Coronary artery (tissue), 2 donors: ENCODE results near the gene BCR.

Source experiments
- DNase-seq: peaks from one replicate; pipeline ENCODE4 v3.0.0-alpha.2; 2017; ENCODE audit warnings: low spot score
- H3K27ac ChIP-seq, 2 donors: fragments of 200-600 bp; sonication (generic); one replicate each; pipeline ENCODE4 v1.5.1; 2016 to 2019
- H3K4me3 ChIP-seq: fragments of 200-600 bp; sonication (generic); 2 replicates; pipeline ENCODE4 v1.5.1; 2016; ENCODE audit warnings: mild to moderate bottlenecking, moderate library complexity
- TF ChIP-seq, protein P1 (sequence below): fragments of 200-600 bp; sonication (generic); IDR thresholded peaks from one replicate; pipeline ENCODE4 v1.5.1; 2019; ENCODE audit warnings: antibody characterized with exemption

The BCR gene

DNA sequence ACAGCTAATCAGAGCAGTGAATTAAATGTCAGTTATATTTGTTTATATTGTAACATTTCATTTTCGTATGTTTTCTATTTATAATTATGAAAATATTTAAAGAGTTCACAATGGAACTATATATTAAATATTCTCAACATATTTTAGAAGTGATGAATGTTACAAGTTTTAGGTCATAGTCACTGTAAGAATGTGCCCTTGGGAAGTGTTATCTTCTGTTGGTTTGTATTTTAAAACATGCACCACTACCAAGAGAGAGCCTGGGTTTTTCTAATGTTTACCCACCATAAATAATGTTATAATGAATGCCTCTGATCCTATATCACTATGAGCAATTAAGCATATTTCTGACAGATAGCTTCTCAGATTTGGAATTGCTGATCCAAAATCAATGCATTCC lies 171.0 kb downstream of the BCR start:
- TF ChIP-seq, protein P1, sequence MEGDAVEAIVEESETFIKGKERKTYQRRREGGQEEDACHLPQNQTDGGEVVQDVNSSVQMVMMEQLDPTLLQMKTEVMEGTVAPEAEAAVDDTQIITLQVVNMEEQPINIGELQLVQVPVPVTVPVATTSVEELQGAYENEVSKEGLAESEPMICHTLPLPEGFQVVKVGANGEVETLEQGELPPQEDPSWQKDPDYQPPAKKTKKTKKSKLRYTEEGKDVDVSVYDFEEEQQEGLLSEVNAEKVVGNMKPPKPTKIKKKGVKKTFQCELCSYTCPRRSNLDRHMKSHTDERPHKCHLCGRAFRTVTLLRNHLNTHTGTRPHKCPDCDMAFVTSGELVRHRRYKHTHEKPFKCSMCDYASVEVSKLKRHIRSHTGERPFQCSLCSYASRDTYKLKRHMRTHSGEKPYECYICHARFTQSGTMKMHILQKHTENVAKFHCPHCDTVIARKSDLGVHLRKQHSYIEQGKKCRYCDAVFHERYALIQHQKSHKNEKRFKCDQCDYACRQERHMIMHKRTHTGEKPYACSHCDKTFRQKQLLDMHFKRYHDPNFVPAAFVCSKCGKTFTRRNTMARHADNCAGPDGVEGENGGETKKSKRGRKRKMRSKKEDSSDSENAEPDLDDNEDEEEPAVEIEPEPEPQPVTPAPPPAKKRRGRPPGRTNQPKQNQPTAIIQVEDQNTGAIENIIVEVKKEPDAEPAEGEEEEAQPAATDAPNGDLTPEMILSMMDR: no peak
- Histone ChIP-seq H3K4me3 (no peak overlapping the region), H3K27ac (no peak overlapping the region)
- no peak for DNase-seq

DNA sequence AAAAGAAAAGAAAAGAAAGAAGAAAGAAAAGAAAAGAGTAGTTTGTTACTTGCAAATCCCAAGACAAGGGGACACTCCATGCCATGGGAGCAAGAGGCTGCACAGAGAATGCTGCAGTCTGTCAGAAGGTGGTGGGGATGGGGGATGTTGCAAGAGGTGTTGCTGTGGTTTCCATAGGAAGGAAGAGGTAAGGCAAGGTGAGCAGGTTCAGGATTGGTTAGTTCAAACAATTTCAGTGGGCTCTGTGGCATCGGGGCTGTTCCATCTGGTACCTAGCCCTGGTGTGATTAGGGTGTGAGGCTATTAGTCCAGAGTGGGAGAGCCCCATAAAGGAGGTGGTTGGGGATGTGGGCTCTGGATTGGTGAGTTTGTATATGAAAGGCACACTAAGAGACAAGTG lies 172.7 kb downstream of the BCR start:
- H3K4me3 ChIP-seq: no peak overlapping the region
- TF ChIP-seq, protein P1: no peak
- DNase-seq: no peak

DNA sequence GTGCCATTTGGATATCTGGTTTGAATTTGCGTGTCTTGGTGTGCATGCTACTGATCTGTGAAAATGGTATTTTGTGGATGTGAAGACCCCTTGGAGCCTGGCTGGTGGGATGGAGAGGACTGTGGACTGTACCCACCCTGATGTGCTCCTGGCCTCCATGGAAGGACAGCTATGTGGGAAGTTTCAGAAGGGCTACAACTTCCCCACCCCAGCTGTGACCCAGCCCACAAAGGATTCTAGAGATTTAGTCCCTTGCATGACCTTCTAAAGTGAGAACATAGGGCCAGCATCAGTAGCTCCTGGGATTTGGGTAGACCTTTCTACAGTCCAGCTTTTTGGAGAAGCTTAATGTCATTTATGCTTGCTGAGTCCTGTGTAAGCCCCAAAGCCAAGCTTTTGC lies 173.4 kb downstream of the BCR start:
- TF ChIP-seq, protein P1: no peak
- no peak for DNase-seq

More for the DNA sequence above, 172.7 kb downstream of the BCR start:
- no peak overlapping the region for H3K27ac ChIP-seq

DNA sequence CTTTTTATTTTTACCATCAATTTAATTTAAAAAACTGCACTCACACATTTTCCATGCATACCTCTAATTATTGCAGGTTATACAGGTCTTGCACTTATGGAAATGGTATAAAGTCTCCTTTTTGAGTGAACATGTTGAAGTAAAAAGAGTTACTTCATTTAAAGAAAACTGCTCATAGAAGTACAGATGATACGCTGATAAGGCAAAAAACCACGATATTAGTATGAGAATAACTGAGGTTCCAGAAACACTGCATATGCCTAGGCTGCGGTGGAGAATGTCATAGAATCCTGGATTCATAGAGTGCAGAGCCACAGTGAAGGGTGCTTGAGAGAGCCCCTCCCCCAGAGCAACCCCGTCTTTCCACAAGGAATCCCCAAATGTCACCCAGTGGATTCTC lies 175.8 kb downstream of the BCR start:
- DNase-seq: no peak
- Histone ChIP-seq H3K27ac (no peak overlapping the region), H3K4me3 (no peak overlapping the region)
- TF ChIP-seq, protein P1: no peak

More for the DNA sequence above, 173.4 kb downstream of the BCR start:
- Histone ChIP-seq H3K4me3 (no peak overlapping the region), H3K27ac (no peak overlapping the region)

DNA sequence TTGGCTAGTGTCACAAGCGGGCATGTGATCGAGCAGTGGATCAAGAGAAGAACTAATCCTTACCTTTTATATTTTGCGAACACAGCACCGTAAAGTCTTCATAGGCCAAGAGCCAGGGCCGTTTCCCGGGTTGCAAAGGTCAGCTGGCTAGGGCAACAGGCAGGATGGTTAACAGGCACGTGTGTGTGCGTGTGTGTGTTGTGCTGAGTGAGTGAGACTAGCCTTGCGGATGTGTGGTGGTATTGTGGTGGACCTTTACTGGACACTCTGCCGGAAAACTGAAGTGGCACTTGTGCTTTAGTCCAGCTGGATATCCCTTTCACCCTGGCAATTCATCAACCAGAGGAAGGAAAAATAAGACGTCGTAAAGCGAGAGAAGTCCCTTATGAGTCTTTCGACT lies 176.7 kb downstream of the BCR start:
- TF ChIP-seq, protein P1: no peak
- no peak overlapping the region for H3K4me3 ChIP-seq
- peak; percentile 35 for DNase-seq
- no peak overlapping the region for H3K27ac ChIP-seq

DNA sequence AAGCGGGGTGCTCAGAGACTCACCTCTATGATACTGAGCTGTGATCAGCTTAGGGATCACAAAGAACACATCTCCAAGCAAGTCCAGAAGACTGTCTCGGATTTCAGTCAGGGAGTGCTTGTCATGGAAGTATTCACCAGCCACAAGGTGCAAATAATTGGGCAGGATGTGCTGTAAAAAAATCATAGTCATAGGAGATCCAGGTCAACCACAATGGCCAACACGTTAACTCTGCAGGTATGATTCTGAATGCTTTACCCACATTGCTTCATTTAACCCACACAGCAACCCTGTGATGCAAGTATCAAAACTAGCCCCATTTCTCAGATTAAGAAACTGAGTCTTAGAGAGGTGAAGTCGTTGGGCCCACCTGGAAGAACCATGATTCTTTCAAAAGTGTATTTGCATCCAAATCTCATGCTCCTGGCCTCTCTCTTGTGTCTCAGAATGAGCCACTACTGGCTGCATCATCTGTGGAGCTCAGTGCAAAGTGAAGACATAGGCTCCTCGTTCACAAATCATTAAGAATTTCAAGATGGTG lies 179.3 kb downstream of the BCR start:
- Histone ChIP-seq H3K4me3 (no peak overlapping the region), H3K27ac (no peak overlapping the region)
- TF ChIP-seq, protein P1: no peak
- DNase-seq: no peak

DNA sequence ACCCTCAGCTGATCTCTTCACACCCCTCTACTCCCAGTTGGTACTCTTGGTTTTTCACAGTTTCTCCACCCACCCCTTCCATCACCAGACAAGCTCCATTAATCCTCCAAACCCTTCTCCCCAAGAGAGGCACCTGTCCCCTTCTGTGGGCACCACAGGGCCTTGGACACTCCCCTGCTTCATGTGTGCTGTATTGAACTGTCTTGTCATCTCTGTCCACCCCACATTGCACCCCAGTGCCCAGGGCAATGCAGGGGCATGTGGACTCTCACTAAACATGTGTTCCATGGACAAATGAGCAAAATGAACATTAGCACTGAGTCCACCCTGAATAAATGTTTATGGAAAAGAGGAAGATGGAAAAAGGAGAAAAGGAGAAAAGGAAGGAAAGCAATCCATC lies 181.4 kb downstream of the BCR start:
- Histone ChIP-seq H3K4me3 (no peak overlapping the region), H3K27ac (no peak overlapping the region)
- TF ChIP-seq, protein P1: no peak
- no peak for DNase-seq
